Activated CD4-positive, alpha-beta memory T cell treated with anti-CD3 and anti-CD28 coated beads for 36 hours (primary cell): Measurements from ENCODE around the gene ACTA2. TPM values are rescaled to one million over a fixed set of nuclear protein-coding genes. Genes with fewer than 3 reads are reported as not detected.

ENCODE experiments used
- CTCF ChIA-PET: fragments of 350-600 bp; sonication (Branson Sonifier 250); formaldehyde crosslinking; loops from one replicate; lab custom pipeline; 2021; ENCODE audit warnings: antibody characterized with exemption, inconsistent platforms; lab: Charles Lee
- POLR2A ChIA-PET: fragments of 350-600 bp; sonication (Branson Sonifier 250); formaldehyde crosslinking; loops from one replicate; lab custom pipeline; 2021; ENCODE audit warnings: antibody characterized with exemption; lab: Charles Lee
- DNase-seq: peaks from one replicate; pipeline ENCODE4 v3.0.0-alpha.2; 2020
- H3K27ac Mint-ChIP-seq: one replicate; pipeline ENCODE4 v1.8.0; 2021; ENCODE audit warnings: mixed read lengths
- H3K27me3 Mint-ChIP-seq: one replicate; pipeline ENCODE4 v1.8.0; 2021; ENCODE audit warnings: mixed read lengths
- H3K36me3 Mint-ChIP-seq: one replicate; pipeline ENCODE4 v1.8.0; 2021; ENCODE audit warnings: mixed read lengths
- H3K4me1 Mint-ChIP-seq: one replicate; pipeline ENCODE4 v1.8.0; 2021; ENCODE audit warnings: low read depth, mixed read lengths
- H3K4me3 Mint-ChIP-seq: one replicate; pipeline ENCODE4 v1.8.0; 2021; ENCODE audit warnings: mild to moderate bottlenecking, mixed read lengths
- H3K9me3 Mint-ChIP-seq: one replicate; pipeline ENCODE4 v1.8.0; 2021; ENCODE audit warnings: mixed read lengths
- intact Hi-C: fragments of 100-400 bp; cut with micrococcal nuclease; formaldehyde crosslinking; loops from one replicate; pipeline ENCODE4 v1.15.1; 2023
- total RNA-seq, 2 experiments: library from RNA; stranded (reverse); gene quantifications; one replicate each; pipeline ENCODE4 v1.2.3, GENCODE V29; 2021

The ACTA2 gene
- total RNA-seq, 2 experiments from 2014 or later: 18.6 to 23.3 TPM

DNA sequence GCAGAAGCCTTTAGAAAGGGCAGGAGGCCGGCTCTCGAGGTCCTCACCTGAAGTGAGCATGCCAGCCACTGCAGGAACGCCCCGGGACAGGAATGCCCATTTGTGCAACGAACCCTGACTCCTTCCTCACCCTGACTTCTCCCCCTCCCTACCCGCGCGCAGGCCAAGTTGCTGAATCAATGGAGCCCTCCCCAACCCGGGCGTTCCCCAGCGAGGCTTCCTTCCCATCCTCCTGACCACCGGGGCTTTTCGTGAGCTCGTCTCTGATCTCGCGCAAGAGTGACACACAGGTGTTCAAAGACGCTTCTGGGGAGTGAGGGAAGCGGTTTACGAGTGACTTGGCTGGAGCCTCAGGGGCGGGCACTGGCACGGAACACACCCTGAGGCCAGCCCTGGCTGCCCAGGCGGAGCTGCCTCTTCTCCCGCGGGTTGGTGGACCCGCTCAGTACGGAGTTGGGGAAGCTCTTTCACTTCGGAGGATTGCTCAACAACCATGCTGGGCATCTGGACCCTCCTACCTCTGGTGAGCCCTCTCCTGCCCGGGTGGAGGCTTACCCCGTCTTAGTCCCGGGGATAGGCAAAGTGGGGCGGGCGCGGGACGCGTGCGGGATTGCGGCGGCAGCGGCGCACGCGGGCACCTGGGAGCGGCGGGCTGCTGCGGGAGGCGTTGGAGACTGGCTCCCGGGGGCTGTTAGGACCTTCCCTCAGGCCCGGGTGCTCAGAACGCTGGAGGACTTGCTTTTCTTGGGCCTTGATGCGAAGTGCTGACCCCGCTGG, 38.0 kb upstream of the ACTA2 start, which contains the start of gene FAS:
TSS of gene FAS (plus strand) at position 415 of the 777 bp plus-strand sequence. CDS start at position 494, 79 bp downstream.
- ChIA-PET CTCF (interaction anchor here (0.8 to 5.8 kb wide), 13 partner anchors 9 to 342 kb away, joined by 3 to 89 read pairs (median 5); partner anchors contain the start of gene CH25H), POLR2A (interaction anchor here (0.6 to 4.8 kb wide), 21 partner anchors 8 to 227 kb away, joined by 3 to 122 read pairs (median 4); partner anchors contain the start of genes CH25H and STAMBPL1)
- peaks cover 34% of the 10 kb centered on the region for H3K36me3 Mint-ChIP-seq
- peak; percentile 94 for DNase-seq
- intact Hi-C loops: loop anchor here (1.0 to 10.0 kb wide), 11 partner anchors 11 to 1128 kb away; partner anchors contain the start of genes IFIT5, KLLN, PTEN and STAMBPL1
- peaks cover 3% of the 10 kb centered on the region for H3K9me3 Mint-ChIP-seq
- peak within 1 kb of the TSS; percentile 96 for H3K27ac Mint-ChIP-seq
- peaks cover 65% of the 10 kb centered on the region for H3K4me1 Mint-ChIP-seq
- peak within 1 kb of the TSS; percentile 86 for H3K4me3 Mint-ChIP-seq
- H3K27me3 Mint-ChIP-seq: no peaks in the 10 kb centered on the region

DNA sequence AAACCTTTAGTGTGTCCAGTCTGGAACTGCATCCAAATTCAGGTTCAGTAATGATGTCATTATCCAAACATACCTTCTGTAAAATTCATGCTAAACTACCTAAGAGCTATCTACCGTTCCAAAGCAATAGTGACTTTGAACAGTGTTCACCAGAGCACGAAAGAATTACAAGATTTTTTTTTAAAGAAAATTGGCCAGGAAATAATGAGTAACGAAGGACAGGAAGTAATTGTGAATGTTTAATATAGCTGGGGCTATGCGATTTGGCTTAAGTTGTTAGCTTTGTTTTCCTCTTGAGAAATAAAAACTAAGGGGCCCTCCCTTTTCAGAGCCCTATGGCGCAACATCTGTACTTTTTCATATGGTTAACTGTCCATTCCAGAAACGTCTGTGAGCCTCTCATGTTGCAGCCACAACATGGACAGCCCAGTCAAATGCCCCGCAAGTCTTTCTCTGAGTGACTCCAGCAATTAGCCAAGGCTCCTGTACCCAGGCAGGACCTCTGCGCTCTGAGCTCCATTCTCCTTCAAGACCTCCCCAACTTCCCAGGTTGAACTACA, 37.3 kb upstream of the ACTA2 start:
- intact Hi-C loops: loop anchor here (1.0 to 10.0 kb wide), 9 partner anchors 15 to 1127 kb away; partner anchors contain the start of genes IFIT5, KLLN, PTEN and STAMBPL1

DNA sequence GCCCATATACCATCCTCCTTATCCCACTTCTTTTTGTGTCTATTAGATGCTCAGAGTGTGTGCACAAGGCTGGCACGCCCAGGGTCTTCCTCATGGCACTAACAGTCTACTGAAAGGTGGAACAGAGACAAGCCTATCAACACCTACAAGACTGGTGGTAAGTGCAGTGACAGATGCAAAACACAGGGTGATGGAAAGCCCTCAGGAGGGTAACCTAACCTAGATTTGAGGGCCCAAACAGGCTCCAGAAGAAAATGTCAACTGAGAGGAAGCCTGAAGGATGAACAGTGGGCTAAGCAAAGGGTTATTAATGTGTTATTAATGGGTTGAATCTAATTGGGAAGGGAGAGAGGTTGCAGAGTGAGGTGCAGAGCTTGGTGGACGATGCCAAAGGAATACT, 36.9 kb upstream of the ACTA2 start:
- H3K4me3 Mint-ChIP-seq: peak overlapping the region; percentile 86
- CTCF ChIA-PET: interaction anchor here (0.8 to 5.8 kb wide), 6 partner anchors 12 to 154 kb away, joined by 3 to 89 read pairs (median 8); no protein-coding TSS in a partner anchor
- H3K27ac Mint-ChIP-seq: peak overlapping the region; percentile 96
- H3K27me3 Mint-ChIP-seq: no peaks in the 10 kb centered on the region
- POLR2A ChIA-PET: interaction anchor here (1.2 to 4.8 kb wide), 7 partner anchors 12 to 105 kb away, joined by 3 to 122 read pairs (median 4); no protein-coding TSS in a partner anchor
- H3K36me3 Mint-ChIP-seq: peaks cover 30% of the 10 kb centered on the region
- H3K4me1 Mint-ChIP-seq: peaks cover 67% of the 10 kb centered on the region
- peaks cover 3% of the 10 kb centered on the region for H3K9me3 Mint-ChIP-seq
- DNase-seq: no peak
- intact Hi-C loops: no loop called here

More for the DNA sequence above, 37.3 kb upstream of the ACTA2 start:
- Mint-ChIP-seq H3K27me3 (no peaks in the 10 kb centered on the region), H3K27ac (peak overlapping the region; percentile 96), H3K9me3 (peaks cover 3% of the 10 kb centered on the region), H3K4me1 (peaks cover 64% of the 10 kb centered on the region), H3K4me3 (peak overlapping the region; percentile 86), H3K36me3 (peaks cover 30% of the 10 kb centered on the region)
- DNase-seq: no peak
- CTCF ChIA-PET: interaction anchor here (0.8 to 5.8 kb wide), 13 partner anchors 10 to 342 kb away, joined by 3 to 89 read pairs (median 5); partner anchors contain the start of gene CH25H
- POLR2A ChIA-PET: interaction anchor here (0.6 to 4.8 kb wide), 18 partner anchors 9 to 217 kb away, joined by 3 to 122 read pairs (median 4); partner anchors contain the start of genes CH25H and STAMBPL1

DNA sequence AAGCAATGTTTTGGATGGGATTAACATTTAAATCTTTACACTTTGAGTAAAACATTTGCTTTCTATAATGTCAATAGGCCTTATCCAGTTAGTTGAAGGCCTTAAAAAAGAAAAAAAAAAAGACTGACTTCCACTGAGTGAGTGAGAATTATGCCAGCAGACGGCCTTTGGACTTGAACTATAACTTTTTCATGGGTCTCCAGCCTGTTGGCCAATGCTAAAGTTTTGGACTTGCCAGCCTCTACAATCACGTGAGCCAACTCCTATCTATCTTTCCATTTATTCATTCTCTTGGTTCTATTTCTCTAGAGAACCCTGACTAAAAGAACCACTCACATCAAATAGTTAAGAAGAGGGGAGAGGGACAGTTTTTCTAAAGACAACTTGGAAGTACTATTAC, 35.3 kb upstream of the ACTA2 start:
- peaks cover 3% of the 10 kb centered on the region for H3K9me3 Mint-ChIP-seq
- H3K4me1 Mint-ChIP-seq: peaks cover 68% of the 10 kb centered on the region
- DNase-seq: no peak
- peaks cover 23% of the 10 kb centered on the region for H3K36me3 Mint-ChIP-seq
- intact Hi-C loops: loop anchor here (2.0 kb wide), 1 partner anchor 15 kb away; no protein-coding TSS in a partner anchor
- no peak overlapping the region for H3K4me3 Mint-ChIP-seq
- peak overlapping the region; percentile 74 for H3K27ac Mint-ChIP-seq
- POLR2A ChIA-PET: interaction anchor here (1.0 to 1.8 kb wide), 3 partner anchors 8 to 16 kb away, joined by 3 to 9 read pairs (median 5); no protein-coding TSS in a partner anchor
- H3K27me3 Mint-ChIP-seq: no peaks in the 10 kb centered on the region
- CTCF ChIA-PET: interaction anchor here (0.7 to 5.8 kb wide), 17 partner anchors 8 to 230 kb away, joined by 3 to 89 read pairs (median 5); partner anchors contain the start of gene CH25H

DNA sequence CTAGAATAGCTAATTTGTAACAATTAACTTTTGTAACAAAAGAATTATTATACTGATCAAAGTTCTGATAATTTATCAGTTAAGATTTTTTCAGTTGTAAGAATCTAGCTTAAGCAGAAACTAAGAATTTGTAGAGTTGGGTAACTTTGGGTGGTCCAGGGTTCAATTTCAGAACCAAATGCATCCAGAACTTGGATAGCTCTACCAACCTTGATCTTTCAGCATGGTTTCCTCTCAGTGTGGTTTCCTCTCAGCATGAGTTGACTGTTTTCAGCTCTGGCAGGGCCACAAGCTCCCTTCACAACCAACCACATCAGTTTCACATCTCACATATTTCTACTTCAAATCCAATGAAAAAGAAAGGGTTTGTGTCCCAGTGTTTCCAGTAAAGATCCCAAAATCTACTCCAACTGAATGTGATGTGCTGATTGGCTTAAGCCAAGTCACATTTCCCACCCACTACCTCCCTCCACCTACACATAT, 34.7 kb upstream of the ACTA2 start:
- peak; percentile 49 for DNase-seq
- CTCF ChIA-PET: interaction anchor here (0.6 to 5.8 kb wide), 26 partner anchors 8 to 230 kb away, joined by 3 to 89 read pairs (median 4); partner anchors contain the start of gene CH25H
- H3K9me3 Mint-ChIP-seq: peaks cover 3% of the 10 kb centered on the region
- H3K4me1 Mint-ChIP-seq: peaks cover 64% of the 10 kb centered on the region
- H3K27ac Mint-ChIP-seq: peak overlapping the region; percentile 74
- peaks cover 20% of the 10 kb centered on the region for H3K36me3 Mint-ChIP-seq
- POLR2A ChIA-PET: interaction anchor here (0.8 to 1.8 kb wide), 4 partner anchors 9 to 27 kb away, joined by 3 to 9 read pairs (median 4); no protein-coding TSS in a partner anchor
- intact Hi-C loops: loop anchor here (2.0 kb wide), 1 partner anchor 16 kb away; no protein-coding TSS in a partner anchor
- peak overlapping the region; percentile 14 for H3K4me3 Mint-ChIP-seq
- H3K27me3 Mint-ChIP-seq: no peaks in the 10 kb centered on the region

DNA sequence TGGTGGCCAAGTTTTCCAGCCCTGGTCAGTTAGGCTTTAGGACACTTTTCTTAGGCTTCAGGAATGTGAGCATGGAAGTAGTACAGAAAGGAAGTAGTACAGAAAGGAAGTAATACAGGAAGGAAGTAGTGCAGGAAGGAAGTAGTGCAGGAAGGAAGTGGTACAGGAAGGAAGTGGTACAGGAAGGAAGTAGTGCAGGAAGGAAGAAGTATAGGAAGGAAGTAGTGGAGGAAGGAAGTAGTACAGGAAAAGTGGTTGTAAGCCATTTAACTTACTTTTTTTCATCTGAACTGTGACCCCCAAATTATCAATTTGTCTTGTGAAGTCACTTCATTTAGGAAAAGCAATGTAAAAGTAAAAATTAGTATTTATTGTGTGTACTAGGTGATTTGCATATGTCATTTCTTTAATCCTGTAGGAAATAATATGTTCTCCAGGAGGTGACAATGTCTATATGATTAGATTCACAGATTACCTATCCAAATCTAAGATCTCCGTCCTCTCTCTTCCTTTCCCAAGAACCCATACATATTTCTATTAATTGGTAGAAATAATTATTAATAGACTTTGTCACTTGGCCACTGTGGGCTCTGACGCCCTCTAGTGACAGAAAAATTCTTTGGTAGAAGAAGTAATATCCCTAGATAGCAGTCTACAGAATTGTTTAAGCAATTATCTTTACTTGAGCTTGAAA, 34.1 kb upstream of the ACTA2 start:
- ChIA-PET CTCF (interaction anchor here (0.6 to 5.8 kb wide), 28 partner anchors 8 to 231 kb away, joined by 3 to 89 read pairs (median 4); partner anchors contain the start of gene CH25H), POLR2A (interaction anchor here (0.8 to 1.8 kb wide), 4 partner anchors 9 to 26 kb away, joined by 3 to 9 read pairs (median 4); no protein-coding TSS in a partner anchor)
- no peak for DNase-seq
- intact Hi-C loops: loop anchor here (2.0 kb wide), 1 partner anchor 16 kb away; no protein-coding TSS in a partner anchor
- H3K9me3 Mint-ChIP-seq: peaks cover 3% of the 10 kb centered on the region
- peaks cover 60% of the 10 kb centered on the region for H3K4me1 Mint-ChIP-seq
- peak overlapping the region; percentile 64 for H3K27ac Mint-ChIP-seq
- H3K36me3 Mint-ChIP-seq: peaks cover 14% of the 10 kb centered on the region
- no peaks in the 10 kb centered on the region for H3K27me3 Mint-ChIP-seq
- H3K4me3 Mint-ChIP-seq: no peak overlapping the region

DNA sequence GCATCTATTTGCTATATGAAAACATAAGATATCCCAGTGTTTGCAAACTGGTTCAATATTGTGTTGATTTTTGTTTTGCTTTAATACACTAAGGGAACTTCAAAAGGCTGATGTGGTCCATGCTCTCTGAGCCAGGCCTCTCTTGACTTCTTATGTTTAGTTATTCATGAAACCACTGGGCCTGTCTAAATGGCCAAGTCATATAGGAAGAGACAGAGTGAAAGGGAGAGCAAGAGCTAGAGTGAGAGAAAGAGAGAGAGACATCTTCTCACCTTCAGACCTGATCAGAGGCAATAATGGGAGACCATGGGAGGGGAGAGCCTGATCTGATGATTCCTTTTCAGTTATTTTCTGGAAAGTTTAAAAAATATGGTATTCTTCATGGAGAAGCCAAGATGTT, 32.0 kb upstream of the ACTA2 start:
- intact Hi-C loops: no loop called here
- Mint-ChIP-seq H3K4me1 (peaks cover 50% of the 10 kb centered on the region), H3K9me3 (peaks cover 3% of the 10 kb centered on the region), H3K36me3 (peaks cover 4% of the 10 kb centered on the region), H3K27ac (peak overlapping the region; percentile 8), H3K27me3 (no peaks in the 10 kb centered on the region), H3K4me3 (no peak overlapping the region)
- DNase-seq: no peak
- ChIA-PET POLR2A (no interaction called here), CTCF (interaction anchor here (0.6 to 0.8 kb wide), 2 partner anchors 12 to 233 kb away, joined by 3 to 4 read pairs; no protein-coding TSS in a partner anchor)

DNA sequence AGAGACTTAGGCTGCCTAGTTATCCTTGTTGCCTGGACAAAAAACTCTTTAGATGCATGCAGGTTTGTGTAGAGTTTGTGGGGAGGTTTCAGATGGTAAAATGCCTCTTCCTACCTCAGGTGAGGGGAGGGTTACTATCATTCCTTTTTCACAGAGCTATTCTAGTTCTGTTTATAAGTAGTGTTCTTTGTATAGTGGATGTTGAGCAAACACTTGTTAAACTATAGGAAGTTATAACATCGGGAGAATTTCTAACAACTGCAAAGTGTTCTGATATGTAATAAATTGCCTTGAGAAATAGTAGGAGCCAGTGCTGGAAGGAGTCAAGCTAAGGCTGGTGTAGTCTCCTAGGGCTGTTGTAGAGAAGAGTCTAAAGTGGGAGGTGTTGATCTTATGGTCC, 31.4 kb upstream of the ACTA2 start:
- intact Hi-C loops: no loop called here
- CTCF ChIA-PET: interaction anchor here (0.8 kb wide), 1 partner anchor 12 kb away, joined by 3 read pairs; no protein-coding TSS in a partner anchor
- Mint-ChIP-seq H3K27ac (no peak overlapping the region), H3K4me1 (peaks cover 48% of the 10 kb centered on the region), H3K9me3 (peaks cover 3% of the 10 kb centered on the region), H3K27me3 (no peaks in the 10 kb centered on the region), H3K36me3 (peaks cover 4% of the 10 kb centered on the region), H3K4me3 (no peak overlapping the region)
- DNase-seq: no peak
- POLR2A ChIA-PET: no interaction called here

DNA sequence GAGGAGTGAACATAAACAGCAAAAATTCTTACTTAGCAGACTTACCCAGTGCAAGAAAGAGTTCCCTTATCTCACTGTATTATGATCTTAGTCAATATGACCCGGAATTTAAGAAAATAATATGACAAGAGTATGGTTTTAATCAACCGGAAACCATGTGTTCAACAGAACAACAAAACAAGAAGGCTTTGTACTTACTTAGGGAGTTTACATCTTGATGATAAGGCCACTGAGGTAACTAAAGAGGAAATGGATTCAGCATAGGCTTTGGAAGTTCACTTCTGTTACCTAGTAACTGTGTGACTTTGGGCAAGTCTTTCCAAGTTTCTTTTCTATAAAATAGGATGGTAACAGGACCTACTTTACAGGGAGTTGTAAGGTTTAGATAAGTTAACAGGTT, 30.6 kb upstream of the ACTA2 start:
- H3K27ac Mint-ChIP-seq: no peak overlapping the region
- CTCF ChIA-PET: interaction anchor here (1.2 kb wide), 1 partner anchor 47 kb away, joined by 3 read pairs; no protein-coding TSS in a partner anchor
- peaks cover 42% of the 10 kb centered on the region for H3K4me1 Mint-ChIP-seq
- H3K27me3 Mint-ChIP-seq: no peaks in the 10 kb centered on the region
- no peak overlapping the region for H3K4me3 Mint-ChIP-seq
- POLR2A ChIA-PET: interaction anchor here (1.4 kb wide), 1 partner anchor 8 kb away, joined by 5 read pairs; the partner anchor contains the start of gene FAS
- no peak for DNase-seq
- intact Hi-C loops: no loop called here
- peaks cover 3% of the 10 kb centered on the region for H3K9me3 Mint-ChIP-seq
- peaks cover 4% of the 10 kb centered on the region for H3K36me3 Mint-ChIP-seq

DNA sequence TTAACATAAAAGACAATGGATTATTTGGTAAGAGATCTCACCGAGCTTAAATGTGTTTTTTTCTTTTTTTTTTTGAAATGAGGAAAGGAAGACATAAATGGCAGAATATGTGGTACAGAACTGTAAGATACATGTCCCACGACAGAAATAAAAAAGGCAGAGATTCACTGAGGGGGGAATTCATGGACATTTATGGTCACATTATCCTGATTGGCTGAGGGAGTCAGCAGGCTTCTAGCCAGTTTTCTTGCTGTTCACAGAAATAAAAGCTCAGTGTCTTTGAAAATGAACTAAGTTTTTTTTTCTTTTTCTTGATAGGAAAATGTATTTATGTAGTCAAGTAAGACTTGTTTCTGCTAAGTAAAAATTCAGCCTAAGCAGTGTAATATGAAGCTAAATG, 29.8 kb upstream of the ACTA2 start:
- Mint-ChIP-seq H3K27ac (no peak overlapping the region), H3K9me3 (peaks cover 3% of the 10 kb centered on the region), H3K4me1 (peaks cover 34% of the 10 kb centered on the region), H3K36me3 (peaks cover 4% of the 10 kb centered on the region), H3K4me3 (no peak overlapping the region), H3K27me3 (no peaks in the 10 kb centered on the region)
- intact Hi-C loops: no loop called here
- CTCF ChIA-PET: interaction anchor here (1.2 kb wide), 1 partner anchor 48 kb away, joined by 3 read pairs; no protein-coding TSS in a partner anchor
- DNase-seq: no peak
- POLR2A ChIA-PET: interaction anchor here (1.4 kb wide), 1 partner anchor 9 kb away, joined by 5 read pairs; the partner anchor contains the start of gene FAS
